ENCODE data around the gene PNKD.

GRCh38 chr2:218322768-218323525, 52.6 kb downstream of the PNKD start:
- TF ChIP-seq, protein P1, sequence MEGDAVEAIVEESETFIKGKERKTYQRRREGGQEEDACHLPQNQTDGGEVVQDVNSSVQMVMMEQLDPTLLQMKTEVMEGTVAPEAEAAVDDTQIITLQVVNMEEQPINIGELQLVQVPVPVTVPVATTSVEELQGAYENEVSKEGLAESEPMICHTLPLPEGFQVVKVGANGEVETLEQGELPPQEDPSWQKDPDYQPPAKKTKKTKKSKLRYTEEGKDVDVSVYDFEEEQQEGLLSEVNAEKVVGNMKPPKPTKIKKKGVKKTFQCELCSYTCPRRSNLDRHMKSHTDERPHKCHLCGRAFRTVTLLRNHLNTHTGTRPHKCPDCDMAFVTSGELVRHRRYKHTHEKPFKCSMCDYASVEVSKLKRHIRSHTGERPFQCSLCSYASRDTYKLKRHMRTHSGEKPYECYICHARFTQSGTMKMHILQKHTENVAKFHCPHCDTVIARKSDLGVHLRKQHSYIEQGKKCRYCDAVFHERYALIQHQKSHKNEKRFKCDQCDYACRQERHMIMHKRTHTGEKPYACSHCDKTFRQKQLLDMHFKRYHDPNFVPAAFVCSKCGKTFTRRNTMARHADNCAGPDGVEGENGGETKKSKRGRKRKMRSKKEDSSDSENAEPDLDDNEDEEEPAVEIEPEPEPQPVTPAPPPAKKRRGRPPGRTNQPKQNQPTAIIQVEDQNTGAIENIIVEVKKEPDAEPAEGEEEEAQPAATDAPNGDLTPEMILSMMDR (conservative IDR thresholded peaks at IDR 0.05; ENCODE audit: low read depth in 2 of 2), result no peak
- TF ChIP-seq, protein P2, sequence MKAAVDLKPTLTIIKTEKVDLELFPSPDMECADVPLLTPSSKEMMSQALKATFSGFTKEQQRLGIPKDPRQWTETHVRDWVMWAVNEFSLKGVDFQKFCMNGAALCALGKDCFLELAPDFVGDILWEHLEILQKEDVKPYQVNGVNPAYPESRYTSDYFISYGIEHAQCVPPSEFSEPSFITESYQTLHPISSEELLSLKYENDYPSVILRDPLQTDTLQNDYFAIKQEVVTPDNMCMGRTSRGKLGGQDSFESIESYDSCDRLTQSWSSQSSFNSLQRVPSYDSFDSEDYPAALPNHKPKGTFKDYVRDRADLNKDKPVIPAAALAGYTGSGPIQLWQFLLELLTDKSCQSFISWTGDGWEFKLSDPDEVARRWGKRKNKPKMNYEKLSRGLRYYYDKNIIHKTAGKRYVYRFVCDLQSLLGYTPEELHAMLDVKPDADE (IDR thresholded peaks at IDR 0.05), result no peak
- no peak for TF ChIP-seq JUNB (IDR thresholded peaks at IDR 0.05; ENCODE audit: unreplicated experiment)
- peak; percentile 71 for TF ChIP-seq POLR2AphosphoS5 (IDR thresholded peaks at IDR 0.05; ENCODE audit: low read depth)
- no peak for TF ChIP-seq EZH2phosphoT487 (IDR thresholded peaks at IDR 0.05; ENCODE audit: unreplicated experiment)
- no peak for TF ChIP-seq EZH2 (IDR thresholded peaks at IDR 0.05; ENCODE audit: low read depth, unreplicated experiment)
- TF ChIP-seq, protein P3, sequence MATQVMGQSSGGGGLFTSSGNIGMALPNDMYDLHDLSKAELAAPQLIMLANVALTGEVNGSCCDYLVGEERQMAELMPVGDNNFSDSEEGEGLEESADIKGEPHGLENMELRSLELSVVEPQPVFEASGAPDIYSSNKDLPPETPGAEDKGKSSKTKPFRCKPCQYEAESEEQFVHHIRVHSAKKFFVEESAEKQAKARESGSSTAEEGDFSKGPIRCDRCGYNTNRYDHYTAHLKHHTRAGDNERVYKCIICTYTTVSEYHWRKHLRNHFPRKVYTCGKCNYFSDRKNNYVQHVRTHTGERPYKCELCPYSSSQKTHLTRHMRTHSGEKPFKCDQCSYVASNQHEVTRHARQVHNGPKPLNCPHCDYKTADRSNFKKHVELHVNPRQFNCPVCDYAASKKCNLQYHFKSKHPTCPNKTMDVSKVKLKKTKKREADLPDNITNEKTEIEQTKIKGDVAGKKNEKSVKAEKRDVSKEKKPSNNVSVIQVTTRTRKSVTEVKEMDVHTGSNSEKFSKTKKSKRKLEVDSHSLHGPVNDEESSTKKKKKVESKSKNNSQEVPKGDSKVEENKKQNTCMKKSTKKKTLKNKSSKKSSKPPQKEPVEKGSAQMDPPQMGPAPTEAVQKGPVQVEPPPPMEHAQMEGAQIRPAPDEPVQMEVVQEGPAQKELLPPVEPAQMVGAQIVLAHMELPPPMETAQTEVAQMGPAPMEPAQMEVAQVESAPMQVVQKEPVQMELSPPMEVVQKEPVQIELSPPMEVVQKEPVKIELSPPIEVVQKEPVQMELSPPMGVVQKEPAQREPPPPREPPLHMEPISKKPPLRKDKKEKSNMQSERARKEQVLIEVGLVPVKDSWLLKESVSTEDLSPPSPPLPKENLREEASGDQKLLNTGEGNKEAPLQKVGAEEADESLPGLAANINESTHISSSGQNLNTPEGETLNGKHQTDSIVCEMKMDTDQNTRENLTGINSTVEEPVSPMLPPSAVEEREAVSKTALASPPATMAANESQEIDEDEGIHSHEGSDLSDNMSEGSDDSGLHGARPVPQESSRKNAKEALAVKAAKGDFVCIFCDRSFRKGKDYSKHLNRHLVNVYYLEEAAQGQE (IDR thresholded peaks at IDR 0.05; ENCODE audit: unreplicated experiment), result no peak
- no peak for TF ChIP-seq ZNF114 (CRISPR knock-in tag; IDR thresholded peaks at IDR 0.05)
